Gastrocnemius medialis (tissue), 4 donors: ENCODE data around the gene M6PR. TPM values are rescaled to one million over a fixed set of nuclear protein-coding genes. Genes with fewer than 3 reads are reported as not detected.
"Not testable (repeated sequence)": the region's sequence is repeated elsewhere in the genome, so short reads cannot be mapped to it uniquely, and the experiment has no call there.

Experiments
- ATAC-seq, 2 donors: fragments of 150-250 bp; one replicate each; pipeline ENCODE4 v1.9.1; 2016
- DNase-seq, 2 donors: peaks; one replicate each; pipeline ENCODE4 v3.0.0-alpha.2; 2019
- H3K27ac ChIP-seq, 4 donors: fragments of 200-600 bp; sonication (generic); 1 replicate in 1 of 4; 2 replicates in 3 of 4; pipeline ENCODE4 v1.5.1; 2016 to 2018; ENCODE audit warnings: mild to moderate bottlenecking in 2 of 4, moderate library complexity in 1 of 4
- H3K27me3 ChIP-seq, 3 donors: fragments of 200-600 bp; sonication (generic) in 2 of 3; 1 replicate in 1 of 3; 2 replicates in 2 of 3; pipeline versions ENCODE4 v1.5.1 to v1.6.0; 2016 to 2019; ENCODE audit warnings: mild to moderate bottlenecking in 1 of 3, moderate library complexity in 1 of 3
- H3K36me3 ChIP-seq, 2 donors: fragments of 200-600 bp; sonication (generic) in 1 of 2; one replicate each; pipeline ENCODE4 v1.5.1; 2017 to 2018
- H3K4me1 ChIP-seq, 2 donors: fragments of 200-600 bp; sonication (generic) in 1 of 2; one replicate each; pipeline ENCODE4 v1.5.1; 2016 to 2017; ENCODE audit warnings: mild to moderate bottlenecking in 2 of 2
- H3K4me3 ChIP-seq, 4 donors: fragments of 200-600 bp; sonication (generic) in 3 of 4; 1 replicate in 1 of 4; 2 replicates in 3 of 4; pipeline ENCODE4 v1.5.1; 2016 to 2019; ENCODE audit warnings: mild to moderate bottlenecking in 2 of 4
- H3K9me3 ChIP-seq, 3 donors: fragments of 200-600 bp; sonication (generic) in 2 of 3; 1 replicate in 1 of 3; 2 replicates in 2 of 3; pipeline ENCODE4 v1.5.1; 2016 to 2019
- POLR2A ChIP-seq, 2 donors: fragments of 450-650 bp; IDR thresholded peaks; one replicate each; pipeline ENCODE4 v1.6.1; 2017; ENCODE audit warnings: antibody characterized with exemption in 2 of 2, mild to moderate bottlenecking in 2 of 2, moderate library complexity in 2 of 2
- in situ Hi-C, 4 donors: fragments of 200-750 bp; cut with MboI; loops; one replicate each; pipeline versions ENCODE4 v1.15.0 to v1.8.0; 2017; ENCODE audit warnings: low sequenced_read_pairs in 4 of 4
- intact Hi-C: fragments of 100-400 bp; cut with DNase I; formaldehyde crosslinking; loops from one replicate; pipeline ENCODE4 v1.15.1; 2023; ENCODE audit warnings: low total_unique reads
- total RNA-seq, 4 donors: library from RNA; depleted of rRNA; stranded (reverse); fragments of >200 nt; gene quantifications; one replicate each; pipeline versions ENCODE4 v1.1.0 to v1.2.3, GENCODE V29; 2016
- TF ChIP-seq, protein P1 (sequence below), 5 experiments: fragments of 450-650 bp in 3 of 5; fragments of 200-600 bp in 2 of 5; sonication (generic) in 2 of 5; IDR thresholded peaks in 4 of 5; conservative IDR thresholded peaks in 1 of 5; 1 replicate in 4 of 5; 2 replicates in 1 of 5; pipeline ENCODE4 v1.5.1; 2016 to 2019; ENCODE audit warnings: antibody characterized with exemption in 5 of 5, mild to moderate bottlenecking in 3 of 5, moderate library complexity in 3 of 5

The M6PR gene
- total RNA-seq, 4 donors from 2014 or later = 46.6 to 75.3 (median 66.0) TPM

DNA sequence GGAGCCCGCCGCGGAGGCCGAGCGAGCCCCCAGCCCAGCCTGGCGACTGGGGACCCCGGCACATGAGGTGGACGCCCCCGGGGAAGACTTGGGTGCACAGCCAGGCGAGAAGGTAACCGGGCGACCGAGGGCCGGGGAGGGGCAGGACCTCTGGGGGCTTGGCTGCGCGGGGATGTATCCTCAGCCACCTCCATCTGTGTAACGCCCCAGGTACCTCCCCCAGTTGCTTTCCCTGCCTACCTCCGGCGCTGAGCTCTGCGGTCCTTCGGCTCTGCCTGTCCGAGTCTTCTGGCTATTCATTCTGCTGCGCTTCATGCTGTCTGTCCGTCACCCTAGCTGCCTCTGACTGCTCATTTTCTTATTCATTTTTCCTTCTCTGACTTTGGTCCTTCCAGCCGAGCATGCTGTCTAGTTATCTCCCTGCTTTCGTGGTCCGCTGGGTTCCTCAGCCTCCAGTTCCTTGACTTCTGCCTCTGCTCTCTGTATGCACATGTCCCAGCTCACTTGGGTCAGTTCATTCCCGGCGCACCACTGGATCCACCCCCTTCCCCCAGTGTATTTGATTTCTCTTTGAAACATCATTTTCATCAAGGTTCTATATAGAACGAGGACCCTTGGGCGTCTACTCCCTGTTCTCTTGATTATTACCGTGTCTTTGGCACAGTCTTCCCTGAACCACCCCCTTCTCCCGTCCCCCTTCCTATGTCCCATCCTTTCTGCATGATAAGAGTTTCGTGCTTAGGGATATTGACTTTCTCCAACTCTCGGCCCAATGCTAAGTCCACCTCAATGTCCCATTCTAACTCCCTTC is 34.5 kb downstream of the M6PR start:
- Histone ChIP-seq H3K4me3 (peak overlapping the region; percentile 65 to 80 (median 74)), H3K27me3 (no peaks in the 10 kb centered on the region), H3K4me1 (peaks cover 7 to 13% of the 10 kb centered on the region in 2 donors), H3K36me3 (peaks cover 0 to 3% of the 10 kb centered on the region in 2 donors), H3K27ac (peak overlapping the region; percentile 62 to 79 (median 65)), H3K9me3 (no peaks in the 10 kb centered on the region)
- peak; percentile 67 for ATAC-seq
- in situ Hi-C loops (no loop called here), intact Hi-C loops (loop anchor here (1.0 kb wide), 1 partner anchor 34 kb away; the partner anchor contains the start of gene M6PR)
- TF ChIP-seq POLR2A (IDR thresholded peaks at IDR 0.05) = no peak
- TF ChIP-seq, protein P1, sequence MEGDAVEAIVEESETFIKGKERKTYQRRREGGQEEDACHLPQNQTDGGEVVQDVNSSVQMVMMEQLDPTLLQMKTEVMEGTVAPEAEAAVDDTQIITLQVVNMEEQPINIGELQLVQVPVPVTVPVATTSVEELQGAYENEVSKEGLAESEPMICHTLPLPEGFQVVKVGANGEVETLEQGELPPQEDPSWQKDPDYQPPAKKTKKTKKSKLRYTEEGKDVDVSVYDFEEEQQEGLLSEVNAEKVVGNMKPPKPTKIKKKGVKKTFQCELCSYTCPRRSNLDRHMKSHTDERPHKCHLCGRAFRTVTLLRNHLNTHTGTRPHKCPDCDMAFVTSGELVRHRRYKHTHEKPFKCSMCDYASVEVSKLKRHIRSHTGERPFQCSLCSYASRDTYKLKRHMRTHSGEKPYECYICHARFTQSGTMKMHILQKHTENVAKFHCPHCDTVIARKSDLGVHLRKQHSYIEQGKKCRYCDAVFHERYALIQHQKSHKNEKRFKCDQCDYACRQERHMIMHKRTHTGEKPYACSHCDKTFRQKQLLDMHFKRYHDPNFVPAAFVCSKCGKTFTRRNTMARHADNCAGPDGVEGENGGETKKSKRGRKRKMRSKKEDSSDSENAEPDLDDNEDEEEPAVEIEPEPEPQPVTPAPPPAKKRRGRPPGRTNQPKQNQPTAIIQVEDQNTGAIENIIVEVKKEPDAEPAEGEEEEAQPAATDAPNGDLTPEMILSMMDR (IDR thresholded peaks at IDR 0.05 in 4 of 5, conservative IDR thresholded peaks at IDR 0.05 in 1 of 5) = no peak
- peak in 1 of 2 donors; percentile 5 for DNase-seq

DNA sequence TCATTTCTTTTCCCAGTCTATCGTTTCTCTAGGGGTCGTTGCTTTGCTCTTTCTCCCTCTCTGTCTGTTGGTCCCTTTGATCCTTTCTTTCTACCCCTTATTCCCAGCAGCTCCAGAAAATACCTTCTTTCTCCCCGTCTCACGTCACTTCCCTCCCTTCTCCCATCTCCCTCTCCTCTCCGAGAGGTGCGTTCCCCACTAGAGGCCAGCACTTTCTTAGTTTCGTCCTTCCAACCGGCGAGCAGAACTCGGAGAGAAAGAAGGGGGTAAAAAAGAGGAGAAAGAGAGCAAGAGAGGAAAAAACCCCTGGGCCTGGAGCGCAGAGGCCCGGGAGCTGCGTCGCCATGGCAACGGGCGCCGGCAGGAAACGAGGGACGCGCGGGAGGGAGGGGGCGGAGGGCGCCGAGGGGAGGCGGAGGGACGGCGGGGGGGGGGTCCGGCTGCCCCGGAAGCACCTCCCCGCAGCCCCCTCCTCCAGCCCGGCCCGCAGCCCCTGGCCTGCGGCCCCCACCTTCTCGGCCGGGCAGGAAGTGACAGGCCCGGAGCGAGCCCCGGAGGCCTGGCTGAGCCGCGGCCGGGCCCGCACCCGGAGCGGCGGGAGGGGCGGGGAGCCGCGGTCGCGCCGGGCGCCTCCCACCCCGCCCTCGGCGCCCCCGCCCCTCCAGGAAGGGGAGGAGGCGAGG is 35.3 kb downstream of the M6PR start, which contains the start of gene PHC1:
PHC1 (plus strand) TSS at position 477 of the 683 bp plus-strand sequence. CDS start 3,169 bp downstream, outside the sequence.
- H3K27me3 ChIP-seq, H3K36me3 ChIP-seq, H3K9me3 ChIP-seq, in situ Hi-C loops: not testable (repeated sequence)
- peak within 1 kb of the TSS; percentile 68 to 85 (median 80) for H3K4me3 ChIP-seq
- peaks cover 7 to 13% of the 10 kb centered on the region in 2 donors for H3K4me1 ChIP-seq
- DNase-seq = peak; percentile 36 to 52
- intact Hi-C loops = loop anchor here (1.0 kb wide), 1 partner anchor 35 kb away; the partner anchor contains the start of gene M6PR
- TF ChIP-seq, protein P1 (IDR thresholded peaks at IDR 0.05 in 4 of 5, conservative IDR thresholded peaks at IDR 0.05 in 1 of 5) = peak in 3 of 5 experiments; percentile 4 to 52 (median 48)
- ATAC-seq = peak; percentile 74 to 82
- H3K27ac ChIP-seq = peak within 1 kb of the TSS; percentile 64 to 79 (median 71)

DNA sequence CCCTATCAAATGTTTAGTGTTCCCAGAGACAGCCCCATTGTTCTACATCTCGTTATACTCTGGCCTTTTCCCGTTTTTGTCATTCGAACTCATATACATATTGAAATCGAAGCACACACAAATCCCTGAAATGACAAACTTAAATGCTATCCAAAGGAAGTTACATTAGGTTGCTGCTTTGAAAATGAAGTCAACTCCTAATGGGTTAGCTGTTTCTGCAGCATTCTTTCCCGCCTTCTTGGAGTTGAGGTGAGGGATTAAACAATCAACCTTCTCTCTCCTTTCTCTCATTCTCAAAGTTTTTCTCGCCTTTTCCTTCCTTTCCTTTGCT is 35.8 kb downstream of the M6PR start:
- Histone ChIP-seq H3K27me3 (no peaks in the 10 kb centered on the region), H3K36me3 (no peaks in the 10 kb centered on the region), H3K9me3 (no peaks in the 10 kb centered on the region), H3K4me1 (peaks cover 7 to 13% of the 10 kb centered on the region in 2 donors), H3K4me3 (peak overlapping the region; percentile 68 to 85 (median 80)), H3K27ac (peak overlapping the region; percentile 64 to 79 (median 71))
- intact Hi-C loops = loop anchor here (1.0 kb wide), 1 partner anchor 36 kb away; the partner anchor contains the start of gene M6PR
- no peak for TF ChIP-seq POLR2A (IDR thresholded peaks at IDR 0.05)
- TF ChIP-seq, protein P1 (IDR thresholded peaks at IDR 0.05 in 4 of 5, conservative IDR thresholded peaks at IDR 0.05 in 1 of 5) = no peak
- ATAC-seq = no peak
- DNase-seq = no peak
- in situ Hi-C loops = no loop called here

DNA sequence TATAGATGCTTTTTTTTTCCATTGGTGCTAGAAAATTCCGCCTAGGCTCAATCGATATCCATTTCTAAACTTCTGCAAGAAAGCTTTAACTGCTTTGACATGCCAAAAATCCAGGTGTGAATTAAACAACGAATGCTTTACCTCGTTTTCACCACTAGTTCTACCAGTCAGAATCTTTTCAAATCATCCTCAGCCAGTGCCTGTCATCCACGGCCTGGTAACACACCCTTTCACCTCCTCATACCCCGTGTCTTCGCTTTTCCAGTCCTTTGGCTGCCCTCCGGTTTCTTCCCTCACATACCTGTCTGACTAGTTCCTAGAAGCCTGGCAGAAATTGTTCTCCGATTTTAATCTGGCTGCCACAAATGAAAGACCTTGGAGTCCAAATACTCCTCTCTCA is 36.5 kb downstream of the M6PR start:
- DNase-seq (no peak), ATAC-seq (no peak)
- intact Hi-C loops = no loop called here
- H3K36me3 ChIP-seq = no peaks in the 10 kb centered on the region
- in situ Hi-C loops = no loop called here
- no peaks in the 10 kb centered on the region for H3K27me3 ChIP-seq
- H3K9me3 ChIP-seq = no peaks in the 10 kb centered on the region
- TF ChIP-seq, protein P1 (IDR thresholded peaks at IDR 0.05 in 4 of 5, conservative IDR thresholded peaks at IDR 0.05 in 1 of 5) = no peak
- no peak for TF ChIP-seq POLR2A (IDR thresholded peaks at IDR 0.05)
- peaks cover 7 to 13% of the 10 kb centered on the region in 2 donors for H3K4me1 ChIP-seq
- H3K4me3 ChIP-seq = peak overlapping the region in 1 of 4 donors; percentile 80
- peak overlapping the region in 1 of 4 donors; percentile 79 for H3K27ac ChIP-seq
